HG02840 (cell line): ENCODE measurements around the gene PILRA.
"Not testable (repeated sequence)": the region's sequence is repeated elsewhere in the genome, so short reads cannot be mapped to it uniquely, and the experiment has no call there.

Experiments used
- ATAC-seq: cut with Tn5 transposase; IDR thresholded peaks from one replicate; pipeline ENCODE4 v1.9.1; 2021; ENCODE audit warnings: mild to moderate bottlenecking, moderate library complexity, moderate number of reproducible peaks; ENCODE audit not compliant: unreplicated experiment, low FRiP score

The PILRA gene

GRCh38 chr7:100432621-100433275, 59.5 kb downstream of the PILRA start:
- ATAC-seq, result no peak

- ATAC-seq, result no peak
These were observed 59.9 kb downstream of the PILRA start for GRCh38 chr7:100433276-100433591.

- no peak for ATAC-seq
These were observed 60.5 kb downstream of the PILRA start for GRCh38 chr7:100433592-100434296.

GRCh38 chr7:100434297-100435144, 61.2 kb downstream of the PILRA start:
- ATAC-seq, result no peak

- peak; percentile 34 for ATAC-seq
These were observed 62.4 kb downstream of the PILRA start for GRCh38 chr7:100435401-100436304.

GRCh38 chr7:100437150-100438100, 64.1 kb downstream of the PILRA start:
- ATAC-seq, result no peak

GRCh38 chr7:100438172-100438571, 64.9 kb downstream of the PILRA start:
- no peak for ATAC-seq

GRCh38 chr7:100438731-100439130, 65.4 kb downstream of the PILRA start:
- not testable (repeated sequence) for ATAC-seq

GRCh38 chr7:100439244-100439643, 66.0 kb downstream of the PILRA start:
- ATAC-seq, result not testable (repeated sequence)

- ATAC-seq, result no peak
These were observed 68.6 kb downstream of the PILRA start for GRCh38 chr7:100441641-100442535.

- no peak for ATAC-seq
These were observed 70.0 kb downstream of the PILRA start for GRCh38 chr7:100443096-100443840.

- ATAC-seq, result no peak
These were observed 71.3 kb downstream of the PILRA start for GRCh38 chr7:100444311-100445278.

- ATAC-seq, result no peak
These were observed 72.8 kb downstream of the PILRA start for GRCh38 chr7:100446040-100446439.

- ATAC-seq, result not testable (repeated sequence)
These were observed 74.1 kb downstream of the PILRA start for GRCh38 chr7:100447363-100447762.

- no peak for ATAC-seq
These were observed 76.0 kb downstream of the PILRA start for GRCh38 chr7:100449190-100449795.
